ENCODE results near the gene TM7SF2.

- TF ChIP-seq CTCF (conservative IDR thresholded peaks at IDR 0.05; ENCODE audit: low read depth, low read length) (no peak), EZH2phosphoT487 (IDR thresholded peaks at IDR 0.05; ENCODE audit: borderline replicate concordance, low read length) (no peak), EZH2 (IDR thresholded peaks at IDR 0.05; ENCODE audit: low read length, unreplicated experiment) (no peak)
Observed at GRCh38 chr11:65156256-65156655, 44.6 kb downstream of the TM7SF2 start.
